MM.1S (cell line): ENCODE results near the gene SCMH1.

ENCODE experiments used
- CTCF ChIP-seq: fragments of 300-600 bp; sonication (generic); IDR thresholded peaks from 2 replicates; pipeline ENCODE4 v1.5.1; 2016; ENCODE audit warnings: antibody characterized with exemption, low read length, mixed read lengths
- EZH2phosphoT487 ChIP-seq: fragments of 300-600 bp; sonication (generic); IDR thresholded peaks from 2 replicates; pipeline ENCODE4 v1.6.1; 2018; ENCODE audit warnings: antibody characterized with exemption, low read length

- TF ChIP-seq CTCF (no peak), EZH2phosphoT487 (no peak)
Observed at GRCh38 chr1:41100170-41100569, 141.9 kb downstream of the SCMH1 start.
